ENCODE measurements around the gene RNF150.

RNF150 gene

GRCh38 chr4:140871368-140871767 lies 261.9 kb downstream of the RNF150 start:
- Histone ChIP-seq H3K4me3 (ENCODE audit: low read depth, low read length) (no peak overlapping the region), H3K27me3 (replicated peaks) (no peaks in the 10 kb centered on the region), H3K27ac (no peak overlapping the region), H3K36me3 (replicated peaks) (no peaks in the 10 kb centered on the region)
- DNase-seq = no peak
- in situ Hi-C loops (cut with HindIII; ENCODE audit: low pct_ligation_motif_present, low sequenced_read_pairs) = no loop called here
- TF ChIP-seq CTCF (IDR thresholded peaks at IDR 0.05; ENCODE audit: low read depth, low read length, missing control alignments) = no peak

GRCh38 chr4:140870427-140870826 lies 262.8 kb downstream of the RNF150 start:
- DNase-seq = no peak
- Histone ChIP-seq H3K4me3 (ENCODE audit: low read depth, low read length) (no peak overlapping the region), H3K27me3 (replicated peaks) (no peaks in the 10 kb centered on the region), H3K36me3 (replicated peaks) (no peaks in the 10 kb centered on the region), H3K27ac (no peak overlapping the region)
- TF ChIP-seq CTCF (IDR thresholded peaks at IDR 0.05; ENCODE audit: low read depth, low read length, missing control alignments) = no peak
- in situ Hi-C loops (cut with HindIII; ENCODE audit: low pct_ligation_motif_present, low sequenced_read_pairs) = no loop called here

GRCh38 chr4:140869446-140869845 lies 263.8 kb downstream of the RNF150 start:
- no peak for TF ChIP-seq CTCF (IDR thresholded peaks at IDR 0.05; ENCODE audit: low read depth, low read length, missing control alignments)
- Histone ChIP-seq H3K27ac (no peak overlapping the region), H3K36me3 (replicated peaks) (no peaks in the 10 kb centered on the region), H3K27me3 (replicated peaks) (no peaks in the 10 kb centered on the region), H3K4me3 (ENCODE audit: low read depth, low read length) (no peak overlapping the region)
- DNase-seq = no peak
- in situ Hi-C loops (cut with HindIII; ENCODE audit: low pct_ligation_motif_present, low sequenced_read_pairs) = no loop called here

- Histone ChIP-seq H3K27me3 (replicated peaks) (no peaks in the 10 kb centered on the region), H3K4me3 (ENCODE audit: low read depth, low read length) (no peak overlapping the region), H3K27ac (no peak overlapping the region), H3K36me3 (replicated peaks) (no peaks in the 10 kb centered on the region)
- no peak for DNase-seq
- TF ChIP-seq CTCF (IDR thresholded peaks at IDR 0.05; ENCODE audit: low read depth, low read length, missing control alignments) = no peak
- in situ Hi-C loops (cut with HindIII; ENCODE audit: low pct_ligation_motif_present, low sequenced_read_pairs) = no loop called here
These were observed 265.9 kb downstream of the RNF150 start for GRCh38 chr4:140867356-140867755.

GRCh38 chr4:140866492-140867005 lies 266.7 kb downstream of the RNF150 start:
- no peak for TF ChIP-seq CTCF (IDR thresholded peaks at IDR 0.05; ENCODE audit: low read depth, low read length, missing control alignments)
- no peaks in the 10 kb centered on the region for H3K27me3 ChIP-seq (replicated peaks)

More at GRCh38 chr4:140866492-140867005, 266.7 kb downstream of the RNF150 start:
- H3K27ac ChIP-seq = no peak overlapping the region
- H3K4me3 ChIP-seq (ENCODE audit: low read depth, low read length) = no peak overlapping the region
- in situ Hi-C loops (cut with HindIII; ENCODE audit: low pct_ligation_motif_present, low sequenced_read_pairs) = no loop called here
- no peaks in the 10 kb centered on the region for H3K36me3 ChIP-seq (replicated peaks)
- no peak for DNase-seq
